Peyer's patch (tissue), 4 donors: Measurements from ENCODE around the gene ARL15.

ENCODE experiments used
- POLR2A ChIP-seq, 2 donors: fragments of 450-650 bp; IDR thresholded peaks; one replicate each; pipeline ENCODE4 v1.5.1; 2017; ENCODE audit warnings: antibody characterized with exemption in 2 of 2, mild to moderate bottlenecking in 2 of 2, moderate library complexity in 2 of 2
- TF ChIP-seq, protein P1 (sequence below), 6 experiments: fragments of 450-650 bp in 4 of 6; fragments of 200-600 bp in 2 of 6; sonication (generic) in 1 of 6; IDR thresholded peaks; one replicate each; pipeline ENCODE4 v1.5.1; 2017 to 2019; ENCODE audit warnings: antibody characterized with exemption in 6 of 6, mild to moderate bottlenecking in 3 of 6, moderate library complexity in 1 of 6

DNA sequence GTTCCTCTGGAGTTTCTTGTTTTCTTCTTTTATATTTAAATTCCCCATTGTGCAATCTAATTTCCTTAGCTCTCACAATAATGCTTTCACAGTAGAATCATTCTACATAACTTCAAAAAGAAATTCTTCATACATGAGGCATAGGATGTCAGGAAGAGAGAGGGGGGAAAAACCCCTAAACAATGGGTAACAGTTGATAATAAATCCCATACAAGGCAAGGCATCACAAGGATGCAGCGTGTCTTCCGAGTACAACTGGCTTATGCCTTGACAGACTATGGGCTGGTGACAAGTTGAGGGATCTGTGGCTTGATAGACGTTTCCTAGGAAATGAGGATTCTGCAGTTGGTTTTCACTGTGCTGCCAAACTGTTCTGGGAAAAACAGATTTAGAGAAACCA, 247.4 kb downstream of the ARL15 start:
- TF ChIP-seq, protein P1, sequence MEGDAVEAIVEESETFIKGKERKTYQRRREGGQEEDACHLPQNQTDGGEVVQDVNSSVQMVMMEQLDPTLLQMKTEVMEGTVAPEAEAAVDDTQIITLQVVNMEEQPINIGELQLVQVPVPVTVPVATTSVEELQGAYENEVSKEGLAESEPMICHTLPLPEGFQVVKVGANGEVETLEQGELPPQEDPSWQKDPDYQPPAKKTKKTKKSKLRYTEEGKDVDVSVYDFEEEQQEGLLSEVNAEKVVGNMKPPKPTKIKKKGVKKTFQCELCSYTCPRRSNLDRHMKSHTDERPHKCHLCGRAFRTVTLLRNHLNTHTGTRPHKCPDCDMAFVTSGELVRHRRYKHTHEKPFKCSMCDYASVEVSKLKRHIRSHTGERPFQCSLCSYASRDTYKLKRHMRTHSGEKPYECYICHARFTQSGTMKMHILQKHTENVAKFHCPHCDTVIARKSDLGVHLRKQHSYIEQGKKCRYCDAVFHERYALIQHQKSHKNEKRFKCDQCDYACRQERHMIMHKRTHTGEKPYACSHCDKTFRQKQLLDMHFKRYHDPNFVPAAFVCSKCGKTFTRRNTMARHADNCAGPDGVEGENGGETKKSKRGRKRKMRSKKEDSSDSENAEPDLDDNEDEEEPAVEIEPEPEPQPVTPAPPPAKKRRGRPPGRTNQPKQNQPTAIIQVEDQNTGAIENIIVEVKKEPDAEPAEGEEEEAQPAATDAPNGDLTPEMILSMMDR (IDR thresholded peaks at IDR 0.05) = no peak
- no peak for TF ChIP-seq POLR2A (IDR thresholded peaks at IDR 0.05)
